ENCODE results near the gene IL10RB. TPM values are rescaled to one million over a fixed set of nuclear protein-coding genes. Genes with fewer than 3 reads are reported as not detected.

IL10RB gene
- total and polyA plus RNA-seq, 2 of the 4 experiments (the other 2 are of a cell fraction), result 20.1 to 45.2 TPM

GRCh38 chr21:33229099-33229783, 36.9 kb upstream of the IL10RB start:
- peaks cover 1% of the 10 kb centered on the region for H3K4me1 ChIP-seq (ENCODE audit: control insufficient read depth, insufficient read depth, low read length)
- in situ Hi-C loops (cut with MboI; ENCODE audit: low sequenced_read_pairs) (no loop called here), intact Hi-C loops (cut with micrococcal nuclease) (no loop called here), dilution Hi-C loops (cut with HindIII; ENCODE audit: low sequenced_read_pairs, unreplicated experiment) (no loop called here)
- whole genome bisulfite sequencing, 2 experiments (ENCODE audit: extremely low coverage in 2 of 2, insufficient read length in 1 of 2), result 0% methylated on average over 6 of the region's 18 CpGs; no CpG with 5 or more reads in 1 of the 2 experiments
- H3K36me3 ChIP-seq (ENCODE audit: control insufficient read depth, insufficient read depth, low read length), result no peaks in the 10 kb centered on the region
- peaks cover 2% of the 10 kb centered on the region for H3K27me3 ChIP-seq (ENCODE audit: control insufficient read depth, insufficient read depth, low read length)
- H3K18ac ChIP-seq (ENCODE audit: low read depth, low read length), result no peak overlapping the region
- H3K4me2 ChIP-seq (ENCODE audit: low read depth, low read length), result peak overlapping the region; percentile 99
- H2BK120ac ChIP-seq (ENCODE audit: low read depth, low read length), result no peak overlapping the region
- H2BK20ac ChIP-seq (ENCODE audit: low read depth, low read length), result no peak overlapping the region
- BruUV-seq (replicated peaks), result no TSS peak
- H3K56ac ChIP-seq (ENCODE audit: extremely low read depth, insufficient read depth, low read length), result no peak overlapping the region
- no peak overlapping the region for H2AK9ac ChIP-seq (replicated peaks; ENCODE audit: low read depth, low read length, poor library complexity)
- ATAC-seq (ENCODE audit: low read depth) (no peak), DNase-seq (no peak)
- no peak overlapping the region for H2AK5ac ChIP-seq (ENCODE audit: low read depth, low read length)
- H3K9me3 ChIP-seq (ENCODE audit: control insufficient read depth, insufficient read depth, low read length), result no peaks in the 10 kb centered on the region
- H3K9ac ChIP-seq (ENCODE audit: low read depth, low read length), result peak overlapping the region; percentile 71
- TF ChIP-seq RAD21 (IDR thresholded peaks at IDR 0.05; ENCODE audit: low read length), result no peak
- no peak for TF ChIP-seq USF2 (IDR thresholded peaks at IDR 0.05; ENCODE audit: low read depth, low read length)
- no peak for TF ChIP-seq CTCF (conservative IDR thresholded peaks at IDR 0.05; ENCODE audit: low read depth, low read length)
- TF ChIP-seq MAZ (IDR thresholded peaks at IDR 0.05; ENCODE audit: borderline replicate concordance, low read depth, low read length), result no peak
- no peak for TF ChIP-seq ELK1 (IDR thresholded peaks at IDR 0.05; ENCODE audit: borderline replicate concordance, low read depth, low read length)
- TF ChIP-seq SMC3 (IDR thresholded peaks at IDR 0.05; ENCODE audit: low read depth, low read length), result no peak
- no peak for TF ChIP-seq CHD1 (IDR thresholded peaks at IDR 0.05; ENCODE audit: low read depth, low read length)
- no peak for TF ChIP-seq FOS (IDR thresholded peaks at IDR 0.05; ENCODE audit: low read depth, low read length)
- TF ChIP-seq NFE2L2 (IDR thresholded peaks at IDR 0.05; ENCODE audit: low read depth, low read length), result no peak
- TF ChIP-seq RFX5 (IDR thresholded peaks at IDR 0.05; ENCODE audit: low read depth, low read length), result no peak
- TF ChIP-seq POLR2A (IDR thresholded peaks at IDR 0.05; ENCODE audit: low read depth, low read length), result no peak
- TF ChIP-seq BHLHE40 (IDR thresholded peaks at IDR 0.05; ENCODE audit: low read depth, low read length), result no peak
- TF ChIP-seq MAFK (IDR thresholded peaks at IDR 0.05; ENCODE audit: low read depth, low read length), result no peak
- TF ChIP-seq CEBPB (IDR thresholded peaks at IDR 0.05; ENCODE audit: low read depth, low read length), result no peak
- TF ChIP-seq MXI1 (IDR thresholded peaks at IDR 0.05; ENCODE audit: borderline replicate concordance, low read depth, low read length), result no peak
- ChIA-PET CTCF (no interaction called here), POLR2A (ENCODE audit: unreplicated experiment) (no interaction called here)
- H3K23ac ChIP-seq (ENCODE audit: low read depth, low read length), result no peak overlapping the region
- no peak overlapping the region for H3K27ac ChIP-seq (ENCODE audit: insufficient read depth, low read length)
- H4K91ac ChIP-seq (ENCODE audit: insufficient read depth, low read depth, low read length), result no peak overlapping the region
- no peak overlapping the region for H3K4ac ChIP-seq (ENCODE audit: low read depth, low read length)
- H3K9me1 ChIP-seq (ENCODE audit: insufficient read depth, low read length), result no peaks in the 10 kb centered on the region
- H4K8ac ChIP-seq (ENCODE audit: low read depth in 2 of 2, low read length in 2 of 2), result peak overlapping the region in 1 of 2 experiments; percentile 67; a peak in 1 of 4 replicates
- no peak overlapping the region for H2BK15ac ChIP-seq (ENCODE audit: low read depth, low read length)
- peaks cover 4% of the 10 kb centered on the region for H4K20me1 ChIP-seq (ENCODE audit: insufficient read depth, low read length)
- peaks cover 5 to 25% of the 10 kb centered on the region in 2 experiments; a peak in 3 of 4 replicates for H3K79me1 ChIP-seq (ENCODE audit: low read depth in 1 of 2, low read length in 2 of 2)
- H3K4me3 ChIP-seq (ENCODE audit: insufficient read depth, low read depth, low read length), result peak overlapping the region; percentile 54
- no peak overlapping the region for H2BK5ac ChIP-seq (ENCODE audit: low read depth, low read length, poor library complexity, severe bottlenecking)
- H2AFZ ChIP-seq (replicated peaks; ENCODE audit: low read length, poor library complexity), result peak overlapping the region; percentile 87
- no peak overlapping the region for H4K5ac ChIP-seq (ENCODE audit: low read depth, low read length)
- no peak overlapping the region for H3K14ac ChIP-seq (replicated peaks; ENCODE audit: low read depth, low read length)

Data from IMR-90 (cell line).